NCI-H187 (cell line): ENCODE measurements around the gene ZNF605.
"Not testable (repeated sequence)": the region's sequence is repeated elsewhere in the genome, so short reads cannot be mapped to it uniquely, and the experiment has no call there.

Source experiments
- DNase-seq, 2 experiments: peaks; one replicate each; lab custom pipeline; 2025; lab: John Stamatoyannopoulos, UW

Gene ZNF605

DNA sequence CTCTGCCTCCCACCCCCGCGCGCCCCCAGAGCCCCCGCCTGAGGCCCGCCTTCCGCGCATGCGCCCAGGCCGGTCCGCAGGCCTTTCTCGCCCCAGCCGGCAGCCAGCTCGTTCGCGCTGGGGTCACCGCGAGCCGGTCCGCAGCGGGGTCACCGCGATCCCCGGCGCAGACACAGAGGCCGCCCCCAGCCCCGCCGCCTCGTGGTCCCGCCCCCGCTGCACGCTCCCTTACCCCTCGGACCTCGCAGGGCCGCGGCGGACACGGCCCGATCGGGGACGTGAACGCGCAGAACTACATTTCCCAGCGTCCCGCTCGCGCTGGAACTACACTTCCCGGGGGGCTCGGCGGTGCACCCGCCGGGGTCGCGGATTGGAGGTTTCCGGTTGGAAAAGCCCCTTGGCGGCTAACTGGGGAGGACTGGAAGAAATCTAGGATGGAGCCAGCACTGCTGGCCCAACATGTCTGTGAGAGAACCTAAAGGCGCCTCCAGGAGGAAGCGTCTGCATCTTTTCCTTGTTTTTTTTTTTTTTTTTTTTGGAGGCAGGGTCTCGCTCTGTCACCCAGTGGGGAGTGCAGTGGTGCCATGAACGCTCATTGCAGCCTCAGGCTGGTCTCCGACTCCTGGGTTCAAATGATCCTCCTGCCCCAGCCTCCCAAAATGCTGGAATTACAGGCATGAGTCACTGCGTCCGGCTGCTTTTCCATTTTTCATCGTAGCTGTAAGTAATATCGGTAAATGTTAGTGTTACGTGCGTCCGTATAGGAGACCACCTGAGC, at the start of gene ZNF605:
ZNF605 (minus strand) TSS at position 296 of the 778 bp plus-strand sequence. CDS start 10,671 bp downstream, outside the sequence.
- DNase-seq = peak in 1 of 2 experiments; percentile 24

DNA sequence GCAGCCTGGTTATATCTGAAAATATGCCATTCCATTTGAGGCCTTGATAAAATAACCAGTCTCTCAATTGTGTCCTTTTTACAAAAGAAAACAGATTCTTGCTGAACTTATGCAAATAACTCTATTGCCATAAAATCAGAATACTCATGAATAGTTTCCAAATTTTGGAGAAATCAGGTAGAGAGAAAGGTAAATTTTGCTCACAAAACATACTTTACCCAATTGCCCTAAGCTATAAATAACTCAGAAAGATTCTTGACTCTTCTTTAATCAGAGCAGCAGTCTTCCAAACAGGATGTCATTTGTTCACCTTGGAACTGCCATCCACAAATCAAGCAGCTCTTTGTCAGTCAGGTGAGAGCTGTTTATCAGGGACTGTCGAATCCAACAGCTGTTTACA, 42.6 kb upstream of the ZNF605 start:
- DNase-seq = no peak

DNA sequence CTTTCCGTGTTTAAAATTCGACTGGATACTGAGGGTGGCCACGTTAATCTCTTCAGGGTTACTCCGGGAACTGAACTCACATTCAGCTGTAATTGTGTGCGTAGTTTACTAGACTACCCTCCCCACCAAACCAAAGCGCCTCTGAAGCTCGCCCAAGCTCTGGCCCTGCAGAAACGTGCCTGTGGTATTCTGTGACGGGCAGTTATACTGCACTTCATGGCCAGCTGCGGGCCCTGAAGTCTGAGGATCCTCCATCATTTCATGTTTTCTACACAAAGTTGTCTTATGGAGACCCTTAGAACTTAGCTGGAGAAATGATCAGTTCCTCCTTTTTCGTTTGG, 30.7 kb upstream of the ZNF605 start:
- DNase-seq = no peak

DNA sequence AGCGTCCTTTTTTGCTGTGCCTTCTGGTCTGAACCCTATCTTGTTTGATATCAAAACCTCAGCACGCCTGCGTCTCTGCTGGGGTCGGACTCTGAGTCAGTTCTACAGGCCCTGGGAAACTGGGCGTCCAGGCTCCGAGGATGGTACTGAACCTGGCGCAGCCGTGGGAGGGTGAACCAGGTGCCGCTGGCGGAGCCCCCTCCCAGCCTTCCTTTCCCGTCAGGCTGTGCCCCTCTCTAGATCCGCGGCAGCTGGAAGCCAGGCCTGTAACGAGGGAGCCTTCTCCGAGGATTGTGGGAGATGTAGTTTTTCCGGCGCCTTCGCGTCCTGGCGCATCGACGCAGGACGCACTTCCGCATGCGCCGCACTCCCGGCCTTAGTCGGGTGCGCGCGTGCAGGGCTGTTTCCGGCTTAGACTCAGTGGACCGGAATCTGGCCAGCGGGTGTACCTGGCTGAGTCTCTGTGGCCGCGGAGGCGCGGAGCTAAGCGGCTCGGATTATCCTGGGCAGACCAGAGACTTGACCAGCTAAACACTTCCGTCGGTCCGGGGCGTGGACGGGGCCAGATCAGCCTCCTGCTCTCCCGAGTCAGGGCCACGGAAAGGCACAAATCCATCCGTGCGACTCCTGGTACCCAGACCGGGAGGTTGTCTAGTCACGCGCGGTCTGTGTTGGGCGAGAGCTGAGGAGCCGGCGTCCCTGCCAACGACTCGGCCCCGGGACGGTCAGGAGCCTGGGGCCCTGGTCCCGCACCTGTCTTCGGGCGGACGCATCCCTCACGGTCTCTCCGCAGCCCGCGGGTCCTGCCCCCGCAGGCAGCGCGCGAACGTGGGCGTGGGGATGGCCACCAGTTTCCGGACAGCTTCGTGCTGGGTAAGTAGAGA, 30.1 kb upstream of the ZNF605 start, which contains the start of gene ZNF26:
ZNF26 (plus strand) TSS at position 367 of the 884 bp plus-strand sequence; CDS start at position 841, 474 bp downstream.
- peak; percentile 86 to 92 for DNase-seq

DNA sequence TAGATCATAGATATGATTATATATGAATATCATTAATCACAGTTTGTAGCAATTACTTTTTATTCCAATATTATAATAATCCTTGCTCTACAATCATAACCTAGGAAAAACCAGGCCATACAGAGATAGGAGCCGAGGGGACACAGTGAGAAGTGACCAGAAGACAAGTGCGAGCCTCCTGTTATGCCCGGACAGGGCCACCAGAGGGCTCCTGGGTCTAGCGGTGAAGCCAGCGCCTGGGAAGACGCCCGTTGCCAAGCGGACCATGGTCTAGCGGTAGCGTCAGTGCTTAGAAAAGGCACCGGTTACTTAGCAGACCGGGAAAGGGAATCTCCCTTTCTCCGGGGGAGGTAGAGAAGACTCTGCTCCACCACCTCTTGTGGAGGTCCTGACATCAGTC, 20.8 kb upstream of the ZNF605 start:
- not testable (repeated sequence) for DNase-seq

DNA sequence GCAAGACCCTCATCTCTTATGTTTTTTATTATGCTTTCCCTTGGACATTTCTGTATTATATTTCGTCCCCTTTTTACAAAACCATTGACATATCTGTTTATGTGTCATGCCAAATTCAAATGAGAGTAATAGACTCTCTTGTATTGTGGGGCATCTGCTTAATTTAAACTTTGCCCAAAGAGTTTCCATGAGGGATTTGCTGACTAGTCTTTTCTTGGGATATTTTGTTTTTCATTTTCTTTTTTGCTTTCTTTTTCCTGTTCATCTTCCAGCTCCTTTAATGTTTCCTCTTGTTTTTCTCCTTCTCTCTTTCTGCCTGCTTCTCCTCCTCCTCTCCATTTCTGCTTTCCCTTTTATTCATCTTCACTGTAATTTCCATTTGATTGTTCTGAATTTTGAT, 16.3 kb upstream of the ZNF605 start:
- no peak for DNase-seq

DNA sequence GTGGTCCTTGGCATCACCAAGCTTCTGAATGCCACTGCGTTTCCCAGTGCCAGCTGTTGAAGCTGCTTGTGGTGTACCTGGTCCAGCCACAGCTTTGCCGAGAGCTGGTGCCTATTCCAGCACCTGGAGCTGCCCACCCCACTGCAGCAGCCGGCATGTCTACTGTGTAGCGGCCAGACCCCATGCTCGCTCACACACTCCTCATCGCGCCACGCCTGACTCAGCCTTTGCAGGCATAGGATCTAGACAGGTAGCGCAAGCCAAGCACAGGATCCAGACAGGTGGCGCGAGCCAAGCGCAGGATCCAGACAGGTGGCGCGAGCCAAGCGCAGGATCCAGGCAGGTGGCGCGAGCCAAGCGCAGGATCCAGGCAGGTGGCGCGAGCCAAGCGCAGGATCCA, 11.6 kb upstream of the ZNF605 start:
- DNase-seq = no peak

DNA sequence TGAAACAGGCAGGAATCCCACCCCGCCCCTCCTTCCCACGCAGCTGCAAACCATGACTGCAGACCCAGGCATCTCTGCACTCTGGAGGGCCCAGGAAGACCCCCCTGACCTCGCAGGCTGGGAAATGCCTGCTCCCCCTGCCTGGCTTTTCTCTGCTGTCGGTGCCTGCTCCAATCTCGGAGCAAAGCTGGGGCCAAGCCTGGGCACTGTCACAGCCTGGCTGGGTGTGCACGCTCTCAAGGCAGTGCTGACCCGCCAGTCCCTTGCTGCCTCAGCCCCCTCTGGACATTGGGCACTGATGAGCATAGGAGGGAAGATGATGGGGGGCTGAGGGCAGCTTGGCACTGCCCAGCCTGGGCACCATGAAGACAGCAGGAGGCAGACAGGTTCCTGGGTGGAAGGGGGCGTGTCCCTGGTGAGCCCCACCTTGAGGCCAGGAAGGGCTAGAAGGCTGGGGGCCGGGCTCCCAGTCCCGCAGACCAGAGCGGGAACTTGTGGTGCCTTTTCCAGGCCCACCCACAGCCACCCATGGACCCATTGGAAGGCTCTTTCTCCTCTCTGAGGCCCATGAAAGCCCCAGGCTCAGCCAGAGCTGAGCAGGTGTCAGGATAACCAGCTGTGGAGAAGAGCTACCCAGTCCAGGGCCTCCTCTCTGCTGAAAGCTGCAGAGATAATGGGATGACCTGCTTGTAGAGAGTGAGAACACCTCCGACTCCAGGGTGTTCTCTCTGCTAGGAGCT, 10.7 kb upstream of the ZNF605 start:
- DNase-seq = no peak

DNA sequence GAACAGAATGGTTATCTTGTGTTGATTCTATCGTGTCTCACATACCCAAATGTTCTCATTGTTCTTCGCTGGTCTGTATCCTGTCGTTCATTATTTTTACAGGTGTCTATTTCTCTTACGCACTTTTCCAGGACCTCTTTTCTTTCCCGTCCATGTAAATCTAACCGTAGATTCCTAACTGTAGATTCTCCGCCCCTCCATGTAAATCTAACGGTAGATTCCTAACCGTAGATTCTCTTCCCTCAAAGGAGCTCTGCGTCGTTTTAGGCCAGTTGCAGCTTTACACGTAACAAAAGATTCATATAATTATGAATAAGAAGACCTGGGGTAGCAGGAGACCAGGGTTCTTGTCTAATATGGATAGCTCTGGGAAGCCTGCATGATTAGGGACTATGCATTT, 9.7 kb upstream of the ZNF605 start:
- no peak for DNase-seq

DNA sequence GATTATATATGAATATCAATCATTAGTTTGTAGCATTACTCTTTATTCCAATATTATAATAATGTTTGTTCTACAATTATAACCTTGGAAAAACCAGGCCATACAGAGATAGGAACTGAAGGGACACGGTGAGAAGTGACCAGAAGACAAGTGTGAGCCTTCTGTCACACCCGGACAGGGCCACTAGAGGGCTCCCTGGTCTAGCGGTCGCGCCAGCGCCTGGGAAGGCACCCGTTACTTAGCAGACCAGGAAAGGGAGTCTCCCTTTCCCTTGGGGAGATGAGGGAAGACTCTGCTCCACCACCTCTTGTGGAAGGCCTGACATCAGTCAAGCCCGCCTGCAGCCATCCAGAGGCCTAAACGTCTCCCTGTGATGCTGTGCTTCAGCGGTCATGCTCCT, 7.8 kb upstream of the ZNF605 start:
- DNase-seq = not testable (repeated sequence)

DNA sequence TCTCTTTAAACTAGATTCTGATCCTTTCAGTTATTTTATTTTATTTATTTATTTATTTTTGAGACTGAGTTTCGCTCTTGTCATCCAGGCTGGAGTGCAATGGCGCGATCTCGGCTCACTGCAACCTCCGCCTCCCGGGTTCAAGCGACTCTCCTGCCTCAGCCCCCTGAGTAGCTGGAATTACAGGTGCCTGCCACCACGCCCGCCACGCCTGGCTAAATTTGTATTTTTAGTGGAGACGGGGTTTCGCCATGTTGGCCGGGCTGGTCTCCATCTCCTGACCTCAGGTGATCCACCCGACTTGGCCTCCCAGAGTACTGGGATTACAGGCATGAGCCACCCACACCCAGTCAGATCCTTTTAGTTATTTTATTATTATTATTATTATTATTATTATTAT, 5.7 kb upstream of the ZNF605 start:
- not testable (repeated sequence) for DNase-seq

DNA sequence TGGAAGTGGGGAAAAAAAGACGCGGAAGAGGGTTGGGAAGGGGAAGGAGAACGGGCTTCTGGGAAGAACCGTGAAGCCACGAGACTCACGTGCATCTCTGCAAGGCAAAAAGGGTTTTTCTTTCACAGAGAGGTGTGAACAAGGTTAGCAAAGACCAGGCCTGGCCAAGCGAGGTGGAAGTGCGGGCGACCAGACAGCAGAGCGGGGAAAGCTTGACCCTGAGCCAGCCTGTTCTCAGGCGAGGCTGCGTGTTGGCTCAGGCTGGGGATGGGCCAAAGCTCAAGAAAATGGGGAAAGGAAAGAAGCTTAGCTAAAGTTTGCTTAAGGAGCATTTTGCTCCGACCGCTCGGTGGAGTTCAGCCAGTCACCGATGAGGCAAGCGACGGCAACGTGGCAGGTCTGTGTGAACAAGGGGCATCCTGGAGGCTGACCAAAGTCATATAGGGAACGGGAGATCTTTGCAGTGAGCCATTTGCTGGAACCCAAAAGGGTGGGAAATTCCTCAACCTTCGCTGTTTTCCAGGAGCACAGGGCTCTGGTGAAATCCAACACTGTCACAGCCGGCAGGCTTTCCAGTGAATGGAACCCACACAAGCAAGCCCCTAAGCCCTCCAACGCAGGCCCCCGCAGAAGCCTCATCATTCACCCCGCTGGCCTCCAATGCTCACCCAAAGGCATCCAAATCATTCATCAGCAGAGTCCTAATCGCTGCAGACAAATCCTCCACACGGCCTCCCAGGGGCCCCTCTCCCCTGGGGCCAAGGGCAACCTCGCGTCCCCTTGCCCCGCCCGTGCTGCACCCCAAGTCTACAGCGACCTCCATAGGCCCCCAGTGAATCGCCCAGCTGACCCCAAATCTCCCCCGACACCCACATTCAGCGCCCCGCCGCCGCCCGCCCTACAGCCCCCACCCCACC, 754 bp downstream of the ZNF605 start:
- no peak for DNase-seq

DNA sequence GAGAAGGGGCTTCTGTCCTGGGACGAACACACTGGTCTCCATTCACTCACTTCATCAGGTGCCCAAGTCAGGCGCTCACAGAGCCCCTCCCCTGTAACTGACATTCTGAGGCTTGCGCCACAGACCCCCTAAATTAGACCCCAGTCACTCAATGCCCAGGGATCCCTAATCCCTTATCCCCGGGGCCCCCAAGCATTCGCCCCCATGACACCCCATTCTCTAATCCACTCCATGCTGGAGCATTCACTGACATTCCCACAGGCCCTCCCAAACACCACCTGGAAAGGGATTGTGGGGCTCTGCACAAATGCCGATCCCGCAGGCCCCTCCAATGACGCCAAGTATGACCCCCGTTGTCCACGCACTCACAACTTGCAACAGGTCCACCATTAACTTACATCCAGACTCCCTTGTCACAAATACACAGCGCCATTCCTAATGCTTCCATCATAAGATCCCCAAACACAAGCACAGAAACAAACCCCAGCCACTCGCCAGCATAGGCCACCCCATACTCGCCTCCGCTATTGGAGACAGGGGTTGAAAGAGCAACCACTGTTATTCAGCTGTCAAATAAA, 1.5 kb downstream of the ZNF605 start:
- DNase-seq = no peak

DNA sequence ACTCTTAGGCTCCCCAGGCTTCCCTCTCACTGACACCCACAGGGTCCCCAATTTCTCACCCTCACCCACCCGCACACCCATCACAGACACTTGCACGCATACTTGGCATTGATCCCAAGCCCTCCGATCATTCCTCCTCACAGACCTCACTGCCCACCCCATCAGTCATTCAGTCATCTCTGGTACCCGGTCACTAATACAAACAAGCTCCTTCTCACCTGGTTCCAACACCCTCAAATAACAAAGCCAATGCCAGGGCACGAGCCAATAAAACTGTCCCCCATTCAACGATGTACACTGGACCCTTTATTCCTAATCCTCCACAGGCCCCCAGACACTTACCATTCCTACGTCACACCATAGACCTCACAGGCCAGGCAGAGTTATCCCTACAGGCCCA, 2.3 kb downstream of the ZNF605 start:
- no peak for DNase-seq

DNA sequence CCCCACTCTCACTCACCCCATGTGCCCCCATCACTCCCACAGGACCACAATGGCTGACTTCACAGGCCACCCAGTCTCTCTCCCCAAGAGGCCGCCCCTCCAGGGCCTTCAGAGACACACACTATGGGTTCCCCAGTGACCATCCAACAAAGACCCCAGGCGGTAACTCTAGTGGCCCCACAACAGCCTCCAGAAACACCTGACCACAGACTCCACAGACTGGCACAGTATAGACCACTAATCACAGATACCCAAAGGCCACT, 3.0 kb downstream of the ZNF605 start:
- DNase-seq = no peak

DNA sequence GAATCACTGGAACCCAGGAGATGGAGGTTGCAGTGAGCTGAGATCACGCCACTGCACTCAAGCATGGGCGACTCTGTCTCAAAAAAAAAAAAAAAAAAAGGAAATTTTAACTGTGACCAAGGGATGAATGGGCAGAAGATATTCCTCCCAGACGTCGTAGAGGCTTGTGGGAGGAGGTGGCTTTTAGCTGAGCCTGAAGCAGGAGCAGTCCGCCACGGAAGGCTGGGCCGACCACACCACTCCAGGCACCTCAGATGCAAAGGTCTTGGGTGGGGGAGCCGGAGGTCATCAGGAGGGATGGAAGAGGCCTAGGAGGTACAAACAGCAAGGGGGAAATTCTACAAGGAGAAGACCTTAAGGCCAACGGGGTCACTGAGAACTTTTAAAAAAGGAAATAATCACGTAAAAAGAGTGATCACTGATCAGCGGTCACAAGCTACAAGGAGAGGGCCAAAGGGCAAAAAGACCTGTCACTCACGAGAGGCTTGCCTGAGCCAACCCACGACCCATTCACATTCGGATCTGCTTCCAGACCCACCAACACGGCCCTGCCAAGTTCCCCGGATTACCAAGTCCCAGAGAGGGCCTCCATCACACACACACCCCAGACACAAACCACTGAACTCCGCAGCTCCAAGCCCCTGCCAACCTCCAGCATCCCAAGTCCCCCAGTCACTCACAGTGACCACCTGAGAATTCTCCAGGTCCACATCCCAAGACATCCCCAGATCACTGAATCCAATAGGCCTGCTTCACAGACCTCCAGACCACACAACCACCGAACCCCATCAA, 3.5 kb downstream of the ZNF605 start:
- no peak for DNase-seq

DNA sequence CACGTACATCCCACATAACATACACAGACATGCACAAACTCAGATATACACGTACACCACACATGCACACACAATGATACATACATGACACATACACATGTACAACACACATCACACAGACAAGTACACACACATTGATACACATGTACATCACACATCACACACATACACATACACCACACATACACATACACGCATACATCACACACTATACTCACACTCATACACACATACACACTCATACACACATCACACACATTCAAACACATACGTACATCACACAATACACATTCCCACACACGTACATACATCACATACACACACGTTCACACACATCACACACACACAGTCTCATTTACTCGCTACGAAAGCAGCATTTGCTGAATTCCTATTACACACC, 4.5 kb downstream of the ZNF605 start:
- no peak for DNase-seq

DNA sequence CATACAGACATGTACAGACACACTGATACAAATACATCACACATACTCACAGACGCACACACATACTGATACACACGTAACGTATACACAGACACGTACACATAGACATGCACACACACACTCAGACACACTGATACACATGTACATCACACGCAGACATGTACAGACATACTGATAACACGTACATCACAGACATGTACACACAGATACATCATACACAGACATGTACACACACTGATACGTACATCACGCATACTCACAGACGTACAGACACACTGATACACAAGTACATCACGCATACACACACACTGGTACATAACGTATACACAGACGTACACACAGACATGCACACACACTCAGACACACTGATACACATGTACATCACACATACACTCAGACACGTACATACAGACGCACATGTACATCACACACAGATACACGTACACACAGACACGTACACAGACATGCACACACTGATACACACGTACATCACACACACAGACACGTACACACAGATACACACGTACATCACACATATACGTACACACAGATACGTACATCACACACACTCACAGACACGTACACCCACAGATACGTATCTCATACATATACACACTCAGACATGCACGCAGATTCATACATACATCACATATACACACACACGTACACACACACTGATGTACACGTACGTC, 5.1 kb downstream of the ZNF605 start:
- no peak for DNase-seq

DNA sequence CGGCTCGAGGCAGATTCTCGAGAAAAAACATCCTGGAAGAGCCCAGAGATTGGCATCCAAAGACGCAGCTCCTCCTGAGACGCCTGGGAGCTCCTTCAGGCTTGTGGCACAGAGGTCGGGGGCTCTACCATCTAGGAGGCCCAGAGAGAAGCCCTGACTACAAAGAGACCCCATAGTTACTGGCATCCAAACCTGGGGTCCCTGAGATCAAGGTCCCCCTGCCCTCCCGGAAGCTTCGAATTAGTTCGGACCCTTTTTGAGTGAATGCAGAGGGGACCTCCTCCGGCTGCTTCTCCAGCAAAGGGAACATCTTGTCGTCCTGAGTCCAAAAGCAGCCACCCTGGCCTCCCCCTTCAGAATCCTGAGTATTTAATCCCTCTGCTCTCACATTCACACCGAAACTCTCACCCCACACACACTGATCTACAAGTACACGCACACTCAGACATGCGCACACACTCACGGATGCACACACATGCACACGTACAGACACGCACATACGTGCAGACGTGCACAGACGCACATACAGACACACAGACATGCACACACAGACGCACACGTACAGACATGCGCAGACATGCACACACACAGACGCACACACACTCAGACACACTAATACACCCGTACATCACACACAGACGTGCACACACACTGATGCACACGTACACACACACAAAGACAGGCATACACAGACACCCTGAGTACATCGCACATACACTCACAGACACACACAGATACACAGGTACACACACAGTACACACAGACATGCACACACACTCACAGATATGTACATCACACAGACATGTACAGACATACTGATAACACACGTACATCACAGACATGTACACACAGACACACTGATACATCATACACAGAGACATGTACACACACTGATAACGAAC, 5.9 kb downstream of the ZNF605 start:
- DNase-seq = no peak
